VCaP (cell line): ENCODE results near the gene SLC43A1.

Experiments used
- H3K27ac ChIP-seq: fragments of 450-650 bp; 2 replicates; pipeline ENCODE4 v1.5.1; 2017
- TF ChIP-seq, protein P1 (sequence below): fragments of 450-650 bp; conservative IDR thresholded peaks from 2 replicates; pipeline ENCODE4 v1.5.1; 2017; ENCODE audit warnings: mild to moderate bottlenecking, moderate library complexity

Gene SLC43A1

GRCh38 chr11:57487920-57488659 lies 27.4 kb downstream of the SLC43A1 start:
- no peak overlapping the region for H3K27ac ChIP-seq
- TF ChIP-seq, protein P1, sequence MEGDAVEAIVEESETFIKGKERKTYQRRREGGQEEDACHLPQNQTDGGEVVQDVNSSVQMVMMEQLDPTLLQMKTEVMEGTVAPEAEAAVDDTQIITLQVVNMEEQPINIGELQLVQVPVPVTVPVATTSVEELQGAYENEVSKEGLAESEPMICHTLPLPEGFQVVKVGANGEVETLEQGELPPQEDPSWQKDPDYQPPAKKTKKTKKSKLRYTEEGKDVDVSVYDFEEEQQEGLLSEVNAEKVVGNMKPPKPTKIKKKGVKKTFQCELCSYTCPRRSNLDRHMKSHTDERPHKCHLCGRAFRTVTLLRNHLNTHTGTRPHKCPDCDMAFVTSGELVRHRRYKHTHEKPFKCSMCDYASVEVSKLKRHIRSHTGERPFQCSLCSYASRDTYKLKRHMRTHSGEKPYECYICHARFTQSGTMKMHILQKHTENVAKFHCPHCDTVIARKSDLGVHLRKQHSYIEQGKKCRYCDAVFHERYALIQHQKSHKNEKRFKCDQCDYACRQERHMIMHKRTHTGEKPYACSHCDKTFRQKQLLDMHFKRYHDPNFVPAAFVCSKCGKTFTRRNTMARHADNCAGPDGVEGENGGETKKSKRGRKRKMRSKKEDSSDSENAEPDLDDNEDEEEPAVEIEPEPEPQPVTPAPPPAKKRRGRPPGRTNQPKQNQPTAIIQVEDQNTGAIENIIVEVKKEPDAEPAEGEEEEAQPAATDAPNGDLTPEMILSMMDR = no peak

GRCh38 chr11:57487021-57487778 lies 28.3 kb downstream of the SLC43A1 start:
- TF ChIP-seq, protein P1 = no peak
- no peak overlapping the region for H3K27ac ChIP-seq

- no peak overlapping the region for H3K27ac ChIP-seq
- TF ChIP-seq, protein P1 = no peak
Observed at GRCh38 chr11:57485217-57485990, 30.1 kb downstream of the SLC43A1 start.

DNA sequence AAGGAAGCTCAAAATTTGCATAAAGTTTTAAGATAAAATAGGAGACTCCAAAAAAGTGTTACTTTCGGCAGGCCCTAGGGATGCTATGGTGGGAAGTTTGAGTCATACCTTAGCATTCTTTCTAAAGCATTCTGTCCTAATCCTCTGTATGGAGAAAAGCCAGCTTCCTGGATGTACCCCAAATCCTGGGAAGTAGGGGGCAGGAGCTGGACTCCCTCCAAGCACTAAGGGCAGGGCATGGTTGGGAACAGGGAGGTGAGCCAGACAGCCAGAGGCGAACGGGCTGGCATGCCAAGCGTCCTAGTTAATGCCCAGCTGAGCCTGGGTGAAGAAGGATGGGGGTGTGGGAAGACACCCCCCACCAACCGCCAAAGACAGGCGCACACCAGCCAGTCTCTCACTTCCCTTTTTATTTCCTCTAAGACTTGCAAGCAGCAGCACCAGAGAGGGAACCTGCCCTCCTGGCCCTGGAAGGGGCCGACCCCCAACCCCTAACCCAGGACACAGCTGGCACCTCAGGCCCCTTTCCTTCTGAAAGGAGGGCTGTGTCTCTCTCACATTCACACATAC lies 31.3 kb downstream of the SLC43A1 start:
- H3K27ac ChIP-seq = no peak overlapping the region
- TF ChIP-seq, protein P1 = no peak

DNA sequence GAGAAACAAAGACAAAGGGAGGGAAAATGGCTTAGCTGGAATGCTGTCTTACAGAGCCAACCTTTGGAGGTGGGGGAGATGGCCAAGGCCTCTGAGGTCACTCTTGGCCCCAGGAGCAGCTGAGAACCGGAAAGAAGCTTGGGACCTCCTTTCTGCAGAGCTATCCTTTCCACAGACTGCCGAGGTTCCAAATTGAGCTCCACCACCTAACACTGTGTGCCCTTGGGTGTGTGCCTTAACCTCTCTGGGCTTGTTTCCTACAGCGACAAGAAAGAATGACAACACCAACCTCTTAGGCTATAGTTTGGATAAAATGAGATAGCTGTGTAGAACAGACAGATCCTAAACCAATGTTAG lies 32.0 kb downstream of the SLC43A1 start:
- TF ChIP-seq, protein P1 = no peak

GRCh38 chr11:57482782-57483561 lies 32.5 kb downstream of the SLC43A1 start:
- H3K27ac ChIP-seq = no peak overlapping the region

More for the DNA sequence above, 32.0 kb downstream of the SLC43A1 start:
- H3K27ac ChIP-seq = no peak overlapping the region

More at GRCh38 chr11:57482782-57483561, 32.5 kb downstream of the SLC43A1 start:
- TF ChIP-seq, protein P1 = no peak
